ENCODE measurements around the gene ETV3L. TPM values are rescaled to one million over a fixed set of nuclear protein-coding genes. Genes with fewer than 3 reads are reported as not detected.
"Not testable (repeated sequence)": the region's sequence is repeated elsewhere in the genome, so short reads cannot be mapped to it uniquely, and the experiment has no call there.

Gene ETV3L
- total RNA-seq, 2 experiments from 2014 or later = not detected

DNA sequence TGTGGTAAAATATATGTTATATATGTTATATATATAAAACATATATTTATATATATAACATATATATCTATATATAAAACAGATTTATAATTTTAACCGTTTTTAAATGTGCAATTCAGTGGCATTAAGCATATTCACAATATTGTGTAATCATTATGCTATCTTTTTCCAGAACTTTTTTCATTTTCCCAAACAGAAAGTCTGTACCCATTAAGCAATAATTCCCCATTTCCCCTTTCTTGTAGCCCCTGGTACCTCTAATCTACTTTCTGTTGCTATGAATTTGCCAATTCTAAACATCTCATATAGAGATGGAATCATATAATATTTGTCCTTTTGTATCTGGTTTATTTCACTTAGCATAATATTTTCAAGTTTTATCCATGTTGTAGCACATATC, 43.3 kb downstream of the ETV3L start:
- ATAC-seq (no peak), DNase-seq (no peak)
- ChIA-PET CTCF (no interaction called here), POLR2A (no interaction called here)
- Mint-ChIP-seq H3K36me3 (ENCODE audit: low read depth) (no peaks in the 10 kb centered on the region), H3K27ac (no peak overlapping the region), H3K4me3 (no peak overlapping the region), H3K27me3 (ENCODE audit: low read depth) (peaks cover 54% of the 10 kb centered on the region), H3K9me3 (ENCODE audit: insufficient read depth) (peaks cover 7% of the 10 kb centered on the region), H3K4me1 (ENCODE audit: low read depth) (no peaks in the 10 kb centered on the region)

DNA sequence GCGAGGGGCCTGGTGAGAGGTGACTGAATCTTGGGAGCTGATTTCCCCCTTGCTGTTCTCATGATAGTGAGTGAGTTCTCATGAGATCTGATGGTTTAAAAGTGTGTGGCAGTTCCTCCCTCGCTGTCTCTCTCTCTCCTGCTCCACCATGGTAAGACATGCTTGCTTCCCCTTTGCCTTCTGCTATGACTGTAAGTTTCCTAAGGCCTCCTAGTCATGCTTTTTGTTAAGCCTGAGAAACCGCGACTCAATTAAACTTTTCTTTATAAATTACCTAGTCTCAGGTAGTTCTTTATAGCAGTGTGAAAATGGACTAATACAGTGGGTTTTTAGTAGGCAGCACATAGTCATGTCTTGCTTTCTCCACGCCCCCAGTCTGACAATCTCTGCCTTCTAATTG, 43.9 kb downstream of the ETV3L start:
- H3K27me3 Mint-ChIP-seq (ENCODE audit: low read depth) = peaks cover 54% of the 10 kb centered on the region
- ATAC-seq; H3K9me3 Mint-ChIP-seq (ENCODE audit: insufficient read depth); H3K4me1 Mint-ChIP-seq (ENCODE audit: low read depth); DNase-seq; H3K36me3 Mint-ChIP-seq (ENCODE audit: low read depth); POLR2A ChIA-PET; CTCF ChIA-PET; H3K27ac Mint-ChIP-seq; H3K4me3 Mint-ChIP-seq: not testable (repeated sequence)

DNA sequence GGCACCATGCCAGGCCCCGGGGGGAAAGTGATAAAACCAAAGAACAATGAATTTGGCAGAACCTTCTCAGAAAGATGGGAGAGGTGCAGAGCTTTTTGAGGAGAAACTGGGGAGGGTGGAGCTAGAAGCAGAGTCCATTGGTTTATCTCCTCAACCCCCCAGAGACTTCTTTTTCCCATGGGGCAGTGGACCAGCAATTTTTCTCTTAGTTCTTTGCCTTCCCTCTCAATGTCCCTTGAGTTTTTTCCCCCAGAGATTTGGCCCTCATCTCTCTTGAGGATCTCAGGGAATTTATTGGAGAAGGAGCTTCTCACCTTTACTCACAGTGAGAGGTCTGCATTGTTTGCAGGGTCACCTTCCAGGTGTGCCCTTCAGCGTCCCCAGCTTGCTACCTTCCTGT, 48.8 kb downstream of the ETV3L start:
- Mint-ChIP-seq H3K4me3 (no peak overlapping the region), H3K36me3 (ENCODE audit: low read depth) (peaks cover 2% of the 10 kb centered on the region), H3K27ac (no peak overlapping the region), H3K27me3 (ENCODE audit: low read depth) (peaks cover 61% of the 10 kb centered on the region), H3K4me1 (ENCODE audit: low read depth) (peaks cover 10% of the 10 kb centered on the region), H3K9me3 (ENCODE audit: insufficient read depth) (no peaks in the 10 kb centered on the region)
- ATAC-seq = no peak
- CTCF ChIA-PET = interaction anchor here (1.6 kb wide), 1 partner anchor 39 kb away, joined by 3 read pairs; no protein-coding TSS in a partner anchor
- POLR2A ChIA-PET = no interaction called here
- DNase-seq = no peak

DNA sequence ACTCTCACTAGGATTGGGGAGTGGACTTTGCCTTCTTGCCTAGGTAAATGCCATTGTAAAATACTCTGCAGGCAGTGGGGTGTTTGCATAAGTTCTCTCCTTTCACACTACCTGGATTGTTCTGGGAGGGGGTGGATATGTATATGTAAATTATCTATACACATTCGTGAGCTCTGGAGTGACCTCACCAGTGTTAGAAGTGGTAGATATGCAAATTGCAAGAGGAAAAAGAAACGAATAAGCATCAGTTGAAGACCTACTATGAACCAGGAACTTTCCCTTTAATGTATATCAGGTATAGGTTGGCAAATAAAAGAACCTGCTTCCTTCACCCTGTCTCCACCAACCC, 52.6 kb downstream of the ETV3L start:
- no peak for ATAC-seq
- Mint-ChIP-seq H3K27me3 (ENCODE audit: low read depth) (peaks cover 71% of the 10 kb centered on the region), H3K9me3 (ENCODE audit: insufficient read depth) (no peaks in the 10 kb centered on the region), H3K36me3 (ENCODE audit: low read depth) (peaks cover 2% of the 10 kb centered on the region), H3K4me1 (ENCODE audit: low read depth) (peaks cover 14% of the 10 kb centered on the region), H3K4me3 (no peak overlapping the region), H3K27ac (no peak overlapping the region)
- ChIA-PET CTCF (no interaction called here), POLR2A (no interaction called here)
- DNase-seq = no peak

DNA sequence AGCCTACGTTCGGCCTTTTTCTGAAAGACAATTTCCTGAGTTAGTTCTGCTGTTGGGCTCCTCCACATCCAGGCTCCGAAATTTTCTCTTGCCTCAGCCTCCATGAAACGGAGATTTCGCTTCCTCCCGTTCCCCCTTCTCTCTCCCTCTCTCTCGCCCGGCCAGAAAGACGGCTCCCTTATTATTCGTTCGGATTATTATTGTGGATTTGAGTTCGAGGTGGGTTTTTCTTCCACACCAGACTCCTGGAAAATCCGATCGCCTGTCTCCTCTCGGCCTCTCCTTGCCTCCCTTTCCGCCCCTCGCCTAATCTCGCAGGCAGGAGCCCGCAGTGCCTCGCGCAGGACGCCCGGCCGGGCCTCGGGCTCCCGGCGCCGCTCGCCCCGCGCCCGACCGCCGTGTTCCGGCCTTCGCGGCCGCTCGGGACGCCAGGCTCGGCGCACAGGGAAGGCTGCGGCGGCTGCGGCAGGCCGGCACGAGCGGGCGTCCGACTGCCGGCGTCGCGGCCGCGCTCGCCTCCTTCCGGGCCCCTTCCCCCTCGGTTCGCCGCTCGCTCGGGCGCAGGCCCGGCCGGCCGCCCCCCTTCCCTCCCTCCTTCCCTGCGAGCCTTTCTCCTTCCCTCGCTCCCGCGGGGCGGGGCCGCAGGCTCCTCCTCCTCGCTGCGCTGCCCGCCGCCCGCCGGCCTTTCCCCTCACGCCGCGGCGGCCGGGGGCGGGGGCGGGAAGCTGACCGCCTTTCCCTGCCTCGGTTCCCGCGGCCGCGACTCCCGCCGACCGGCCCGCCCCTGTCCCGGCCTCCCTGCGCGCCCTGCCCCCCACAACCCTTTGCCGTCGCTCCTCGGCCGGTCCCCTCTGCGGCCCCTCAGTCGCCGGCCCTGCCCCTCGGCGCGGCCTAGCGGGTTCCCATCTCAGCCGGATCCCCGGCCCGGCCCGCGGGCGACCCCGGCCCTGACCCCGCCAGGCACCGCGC, 54.1 kb downstream of the ETV3L start, which contains the start of gene ARHGEF11:
ARHGEF11 (minus strand) TSS at position 493 of the 969 bp plus-strand sequence. CDS start 1,412 bp downstream, outside the sequence.
- Mint-ChIP-seq H3K4me1 (ENCODE audit: low read depth) (peaks cover 14% of the 10 kb centered on the region), H3K9me3 (ENCODE audit: insufficient read depth) (no peaks in the 10 kb centered on the region), H3K27me3 (ENCODE audit: low read depth) (peaks cover 71% of the 10 kb centered on the region), H3K36me3 (ENCODE audit: low read depth) (peaks cover 2% of the 10 kb centered on the region), H3K4me3 (peak within 1 kb of the TSS; percentile 73), H3K27ac (no peak within 1 kb of the TSS)
- POLR2A ChIA-PET = no interaction called here
- CTCF ChIA-PET = interaction anchor here (1.1 kb wide), 1 partner anchor 419 kb away, joined by 3 read pairs; no protein-coding TSS in a partner anchor
- DNase-seq (no peak), ATAC-seq (peak; percentile 52)

DNA sequence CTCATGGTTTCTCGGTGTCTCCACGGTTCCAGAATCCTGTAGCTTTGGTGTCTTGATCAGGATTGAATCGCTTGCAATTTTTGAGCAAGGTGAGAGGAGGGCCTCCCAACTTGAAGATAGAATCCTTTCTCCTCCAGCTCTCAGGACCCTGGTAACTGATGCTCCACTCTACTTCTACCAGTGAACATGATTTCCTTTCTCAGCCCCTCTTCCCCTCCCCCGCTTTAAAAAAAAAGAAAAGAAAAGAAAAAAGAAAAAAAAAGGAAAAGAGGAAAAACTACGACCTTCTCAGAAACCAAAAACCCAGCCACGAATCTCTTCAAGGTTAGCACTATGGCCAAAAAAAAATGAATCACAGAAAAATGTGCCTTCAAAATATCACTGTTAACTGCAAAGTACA, 55.3 kb downstream of the ETV3L start:
- no peak for DNase-seq

DNA sequence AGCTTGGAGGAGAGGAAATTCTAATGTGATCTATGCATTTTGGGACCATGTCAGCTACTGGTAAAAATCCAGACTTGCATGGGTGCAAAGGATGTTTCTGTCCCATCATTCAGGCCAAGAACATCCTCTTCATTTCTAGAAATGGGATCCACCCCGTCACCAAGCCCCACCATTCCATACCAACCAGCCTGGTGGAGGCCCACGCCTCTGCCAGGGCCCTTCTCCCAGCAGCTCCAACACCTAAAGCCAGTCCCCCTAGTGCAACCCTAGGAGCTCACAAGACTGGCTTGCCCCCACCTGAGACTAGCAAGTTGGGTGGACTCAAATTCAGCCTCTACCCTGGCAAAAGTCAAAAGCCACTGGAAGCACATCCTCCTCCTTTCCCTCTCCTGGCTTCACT, 55.9 kb downstream of the ETV3L start:
- DNase-seq (no peak), ATAC-seq (no peak)
- H3K36me3 Mint-ChIP-seq (ENCODE audit: low read depth) = peaks cover 2% of the 10 kb centered on the region
- peaks cover 14% of the 10 kb centered on the region for H3K4me1 Mint-ChIP-seq (ENCODE audit: low read depth)
- H3K27me3 Mint-ChIP-seq (ENCODE audit: low read depth) = peaks cover 72% of the 10 kb centered on the region
- no peaks in the 10 kb centered on the region for H3K9me3 Mint-ChIP-seq (ENCODE audit: insufficient read depth)
- ChIA-PET POLR2A (no interaction called here), CTCF (no interaction called here)
- H3K27ac Mint-ChIP-seq = no peak overlapping the region
- H3K4me3 Mint-ChIP-seq = no peak overlapping the region

More for the DNA sequence above, 55.3 kb downstream of the ETV3L start:
- ATAC-seq = no peak
- H3K36me3 Mint-ChIP-seq (ENCODE audit: low read depth) = peaks cover 2% of the 10 kb centered on the region
- no peak overlapping the region for H3K27ac Mint-ChIP-seq
- H3K4me1 Mint-ChIP-seq (ENCODE audit: low read depth) = peaks cover 14% of the 10 kb centered on the region
- peaks cover 71% of the 10 kb centered on the region for H3K27me3 Mint-ChIP-seq (ENCODE audit: low read depth)
- POLR2A ChIA-PET = interaction anchor here (0.7 kb wide), 1 partner anchor 609 kb away, joined by 3 read pairs; no protein-coding TSS in a partner anchor
- no peak overlapping the region for H3K4me3 Mint-ChIP-seq
- CTCF ChIA-PET = interaction anchor here (1.1 kb wide), 1 partner anchor 418 kb away, joined by 3 read pairs; no protein-coding TSS in a partner anchor
- no peaks in the 10 kb centered on the region for H3K9me3 Mint-ChIP-seq (ENCODE audit: insufficient read depth)

DNA sequence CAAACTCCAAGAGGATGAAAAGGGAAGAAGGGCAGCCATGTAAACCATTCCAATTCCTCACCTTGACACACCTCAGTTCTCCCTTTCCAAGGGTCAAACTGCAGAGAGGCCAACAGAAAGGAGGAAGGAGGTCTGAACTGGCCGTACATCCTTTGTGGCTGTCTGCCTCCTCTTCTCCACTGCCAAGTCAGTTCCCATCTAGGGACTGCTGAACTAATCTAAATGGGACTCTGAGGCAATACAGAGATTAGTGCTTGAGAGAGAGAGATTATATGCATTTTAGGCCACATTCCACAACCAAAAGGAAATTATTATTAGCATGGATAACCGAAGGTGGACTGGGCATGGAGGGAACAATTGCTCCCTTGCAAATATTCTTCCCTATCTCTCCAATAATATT, 56.8 kb downstream of the ETV3L start:
- Mint-ChIP-seq H3K4me1 (ENCODE audit: low read depth) (peaks cover 14% of the 10 kb centered on the region), H3K27me3 (ENCODE audit: low read depth) (peaks cover 69% of the 10 kb centered on the region), H3K9me3 (ENCODE audit: insufficient read depth) (no peaks in the 10 kb centered on the region), H3K36me3 (ENCODE audit: low read depth) (peaks cover 2% of the 10 kb centered on the region), H3K27ac (no peak overlapping the region), H3K4me3 (no peak overlapping the region)
- POLR2A ChIA-PET = no interaction called here
- no peak for DNase-seq
- CTCF ChIA-PET = no interaction called here
- no peak for ATAC-seq

Other genes starting within 250 kb of the ETV3L start
- under 1 TPM; 0.21 TPM for gene INSRR, start 240.7 kb downstream of the ETV3L start, total RNA-seq
- gene NTRK1, start 238.9 kb downstream of the ETV3L start, total RNA-seq = 1 to 10 TPM; 9.9 TPM
- gene PEAR1, start 206.1 kb downstream of the ETV3L start, total RNA-seq = under 1 TPM; 0.21 to 0.40 TPM
- not detected for gene LRRC71, start 179.2 kb downstream of the ETV3L start, total RNA-seq
- 10 to 100 TPM; 15.3 to 16.6 TPM for gene ARHGEF11, start 54.1 kb downstream of the ETV3L start, total RNA-seq
- 10 to 100 TPM; 38.2 to 40.2 TPM for gene ETV3, start 38.6 kb upstream of the ETV3L start, total RNA-seq